ENCODE results near the gene ROPN1B. TPM values are rescaled to one million over a fixed set of nuclear protein-coding genes. Genes with fewer than 3 reads are reported as not detected.
"Not testable (repeated sequence)": the region's sequence is repeated elsewhere in the genome, so short reads cannot be mapped to it uniquely, and the experiment has no call there.

Gene ROPN1B
- total RNA-seq, 1 donor = 0.10 TPM

GRCh38 chr3:125936891-125937290, 32.1 kb upstream of the ROPN1B start:
- H3K9me3 ChIP-seq (ENCODE audit: low read depth, low read length); H3K27me3 ChIP-seq (ENCODE audit: insufficient read depth, low read length); H3K4me3 ChIP-seq (ENCODE audit: low read length); H3K4me1 ChIP-seq (ENCODE audit: insufficient read depth, low read length): not testable (repeated sequence)

GRCh38 chr3:125947806-125948205, 21.2 kb upstream of the ROPN1B start:
- not testable (repeated sequence) for H3K4me1 ChIP-seq (ENCODE audit: insufficient read depth, low read length); H3K4me3 ChIP-seq (ENCODE audit: low read length); H3K27me3 ChIP-seq (ENCODE audit: insufficient read depth, low read length); H3K9me3 ChIP-seq (ENCODE audit: low read depth, low read length)

GRCh38 chr3:125948901-125949300, 20.1 kb upstream of the ROPN1B start:
- not testable (repeated sequence) for H3K9me3 ChIP-seq (ENCODE audit: low read depth, low read length); H3K4me3 ChIP-seq (ENCODE audit: low read length); H3K27me3 ChIP-seq (ENCODE audit: insufficient read depth, low read length); H3K4me1 ChIP-seq (ENCODE audit: insufficient read depth, low read length)

- H3K9me3 ChIP-seq (ENCODE audit: low read depth, low read length); H3K4me3 ChIP-seq (ENCODE audit: low read length); H3K4me1 ChIP-seq (ENCODE audit: insufficient read depth, low read length); H3K27me3 ChIP-seq (ENCODE audit: insufficient read depth, low read length): not testable (repeated sequence)
These were observed 17.8 kb upstream of the ROPN1B start for GRCh38 chr3:125951176-125951575.

GRCh38 chr3:125957020-125957419, 12.0 kb upstream of the ROPN1B start:
- not testable (repeated sequence) for H3K27me3 ChIP-seq (ENCODE audit: insufficient read depth, low read length); H3K9me3 ChIP-seq (ENCODE audit: low read depth, low read length); H3K4me3 ChIP-seq (ENCODE audit: low read length); H3K4me1 ChIP-seq (ENCODE audit: insufficient read depth, low read length)

- H3K4me1 ChIP-seq (ENCODE audit: insufficient read depth, low read length) = no peaks in the 10 kb centered on the region
- H3K9me3 ChIP-seq (ENCODE audit: low read depth, low read length) = no peaks in the 10 kb centered on the region
- no peak overlapping the region for H3K4me3 ChIP-seq (ENCODE audit: low read length)
- peaks cover 3% of the 10 kb centered on the region for H3K27me3 ChIP-seq (ENCODE audit: insufficient read depth, low read length)
These were observed 11.1 kb upstream of the ROPN1B start for GRCh38 chr3:125957674-125958510.

- H3K27me3 ChIP-seq (ENCODE audit: insufficient read depth, low read length) = peaks cover 3% of the 10 kb centered on the region
- no peaks in the 10 kb centered on the region for H3K9me3 ChIP-seq (ENCODE audit: low read depth, low read length)
- H3K4me3 ChIP-seq (ENCODE audit: low read length) = no peak overlapping the region
- H3K4me1 ChIP-seq (ENCODE audit: insufficient read depth, low read length) = no peaks in the 10 kb centered on the region
These were observed 10.3 kb upstream of the ROPN1B start for GRCh38 chr3:125958511-125959316.

GRCh38 chr3:125959317-125960065, 9.5 kb upstream of the ROPN1B start:
- Histone ChIP-seq H3K4me1 (ENCODE audit: insufficient read depth, low read length) (no peaks in the 10 kb centered on the region), H3K9me3 (ENCODE audit: low read depth, low read length) (no peaks in the 10 kb centered on the region), H3K27me3 (ENCODE audit: insufficient read depth, low read length) (peaks cover 3% of the 10 kb centered on the region), H3K4me3 (ENCODE audit: low read length) (no peak overlapping the region)

- Histone ChIP-seq H3K9me3 (ENCODE audit: low read depth, low read length) (no peaks in the 10 kb centered on the region), H3K27me3 (ENCODE audit: insufficient read depth, low read length) (peaks cover 3% of the 10 kb centered on the region), H3K4me3 (ENCODE audit: low read length) (no peak overlapping the region), H3K4me1 (ENCODE audit: insufficient read depth, low read length) (no peaks in the 10 kb centered on the region)
These were observed 8.9 kb upstream of the ROPN1B start for GRCh38 chr3:125960066-125960424.

GRCh38 chr3:125960456-125961288, 8.3 kb upstream of the ROPN1B start:
- peaks cover 3% of the 10 kb centered on the region for H3K27me3 ChIP-seq (ENCODE audit: insufficient read depth, low read length)
- no peaks in the 10 kb centered on the region for H3K9me3 ChIP-seq (ENCODE audit: low read depth, low read length)
- H3K4me1 ChIP-seq (ENCODE audit: insufficient read depth, low read length) = no peaks in the 10 kb centered on the region
- H3K4me3 ChIP-seq (ENCODE audit: low read length) = no peak overlapping the region

- Histone ChIP-seq H3K9me3 (ENCODE audit: low read depth, low read length) (no peaks in the 10 kb centered on the region), H3K27me3 (ENCODE audit: insufficient read depth, low read length) (peaks cover 4% of the 10 kb centered on the region), H3K4me3 (ENCODE audit: low read length) (no peak overlapping the region), H3K4me1 (ENCODE audit: insufficient read depth, low read length) (no peaks in the 10 kb centered on the region)
These were observed 7.7 kb upstream of the ROPN1B start for GRCh38 chr3:125961289-125961589.

- H3K4me3 ChIP-seq (ENCODE audit: low read length); H3K4me1 ChIP-seq (ENCODE audit: insufficient read depth, low read length); H3K9me3 ChIP-seq (ENCODE audit: low read depth, low read length): not testable (repeated sequence)
These were observed 5.1 kb upstream of the ROPN1B start for GRCh38 chr3:125963834-125964233.

GRCh38 chr3:125965505-125965904, 3.5 kb upstream of the ROPN1B start:
- H3K4me1 ChIP-seq (ENCODE audit: insufficient read depth, low read length) = no peaks in the 10 kb centered on the region
- no peaks in the 10 kb centered on the region for H3K9me3 ChIP-seq (ENCODE audit: low read depth, low read length)
- no peak overlapping the region for H3K4me3 ChIP-seq (ENCODE audit: low read length)
- H3K27me3 ChIP-seq (ENCODE audit: insufficient read depth, low read length) = peaks cover 8% of the 10 kb centered on the region

More at GRCh38 chr3:125963834-125964233, 5.1 kb upstream of the ROPN1B start:
- H3K27me3 ChIP-seq (ENCODE audit: insufficient read depth, low read length) = not testable (repeated sequence)

GRCh38 chr3:125967156-125967555, 1.8 kb upstream of the ROPN1B start:
- H3K9me3 ChIP-seq (ENCODE audit: low read depth, low read length) = no peaks in the 10 kb centered on the region
- H3K4me3 ChIP-seq (ENCODE audit: low read length) = no peak overlapping the region
- peaks cover 24% of the 10 kb centered on the region for H3K27me3 ChIP-seq (ENCODE audit: insufficient read depth, low read length)
- H3K4me1 ChIP-seq (ENCODE audit: insufficient read depth, low read length) = peaks cover 5% of the 10 kb centered on the region

- not testable (repeated sequence) for H3K4me3 ChIP-seq (ENCODE audit: low read length); H3K4me1 ChIP-seq (ENCODE audit: insufficient read depth, low read length); H3K9me3 ChIP-seq (ENCODE audit: low read depth, low read length)
- H3K27me3 ChIP-seq (ENCODE audit: insufficient read depth, low read length) = peaks cover 26% of the 10 kb centered on the region
These were observed 857 bp upstream of the ROPN1B start for GRCh38 chr3:125968121-125968520.
